ENCODE data around the gene SLC12A4. TPM values are rescaled to one million over a fixed set of nuclear protein-coding genes. Genes with fewer than 3 reads are reported as not detected.

SLC12A4 gene
- total and polyA plus RNA-seq, 2 of the 13 experiments (the other 11 are each of a cell fraction or from before 2014, with no cell fraction given) = 65.1 to 84.3 TPM

DNA sequence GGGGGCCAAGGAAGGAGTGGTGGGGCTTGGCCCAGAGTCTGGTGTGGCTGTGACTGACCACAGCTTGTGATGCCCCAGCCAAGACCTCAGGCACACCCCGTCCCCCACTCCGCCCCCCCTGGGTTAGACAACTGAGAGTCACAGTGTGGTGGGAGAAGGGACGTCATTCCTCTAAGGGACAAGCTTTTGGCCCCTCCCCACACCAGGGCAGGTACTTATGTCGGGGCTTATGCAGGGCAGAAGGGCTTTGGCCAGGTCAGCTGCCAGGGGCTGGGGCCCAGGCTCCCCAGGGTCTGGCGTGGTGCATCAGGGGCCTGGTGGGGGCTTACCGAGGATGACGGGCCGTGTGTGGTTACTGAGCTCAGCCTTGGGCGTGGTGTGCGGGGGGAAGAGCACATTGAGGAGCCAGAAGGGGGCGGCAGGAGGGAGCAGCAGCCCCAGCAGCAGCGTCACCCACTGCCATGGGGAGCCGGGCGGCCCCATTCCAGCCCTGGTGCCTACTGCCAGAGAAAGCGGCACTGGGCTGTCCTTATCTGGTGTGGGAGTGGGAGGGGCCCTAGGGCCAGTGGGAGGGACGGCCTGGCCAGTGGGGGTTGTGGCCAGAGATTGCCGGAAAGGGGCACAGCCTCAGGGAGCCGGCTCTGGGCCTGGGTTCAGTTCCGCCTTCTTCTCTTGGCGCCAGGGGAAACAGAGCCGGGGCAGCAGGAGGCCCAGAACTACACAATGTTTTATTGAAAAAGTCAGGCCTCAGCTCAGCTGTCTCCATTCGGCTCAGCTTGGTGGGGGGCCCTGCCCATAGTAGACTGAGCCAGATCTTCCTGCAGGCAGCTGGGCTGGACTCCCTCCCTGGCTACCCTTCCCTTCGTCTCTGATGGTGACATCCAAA is 24.6 kb downstream of the SLC12A4 start, which contains the start of gene LCAT (continued):
- TF ChIP-seq IKZF4 (CRISPR knock-in tag; IDR thresholded peaks at IDR 0.05; ENCODE audit: borderline replicate concordance, low read depth, not compliant biosample characterization) (peak; percentile 33), SALL1 (CRISPR knock-in tag; IDR thresholded peaks at IDR 0.05) (peak; percentile 41; the same call in 1 of the 2 replicates), LCORL (IDR thresholded peaks at IDR 0.05) (no peak), LCORL (CRISPR knock-in tag; IDR thresholded peaks at IDR 0.05) (no peak; the same call in 1 of the 2 replicates), THAP11 (CRISPR knock-in tag; IDR thresholded peaks at IDR 0.05) (peak; percentile 53; the same call in 1 of the 2 replicates), KDM3A (CRISPR knock-in tag; IDR thresholded peaks at IDR 0.05; ENCODE audit: low read depth) (peak; percentile 74), U2AF1 (optimal IDR thresholded peaks at IDR 0.05; ENCODE audit: low read depth, low read length) (peak; percentile 49), SNAPC2 (CRISPR knock-in tag; IDR thresholded peaks at IDR 0.05) (no peak), SP1 (IDR thresholded peaks at IDR 0.05) (no peak), SP1 (CRISPR knock-in tag; IDR thresholded peaks at IDR 0.05) (peak; percentile 77), ZNF205 (CRISPR knock-in tag; IDR thresholded peaks at IDR 0.05) (peak; percentile 31; the same call in 1 of the 2 replicates)
- TF ChIP-seq, protein P1, sequence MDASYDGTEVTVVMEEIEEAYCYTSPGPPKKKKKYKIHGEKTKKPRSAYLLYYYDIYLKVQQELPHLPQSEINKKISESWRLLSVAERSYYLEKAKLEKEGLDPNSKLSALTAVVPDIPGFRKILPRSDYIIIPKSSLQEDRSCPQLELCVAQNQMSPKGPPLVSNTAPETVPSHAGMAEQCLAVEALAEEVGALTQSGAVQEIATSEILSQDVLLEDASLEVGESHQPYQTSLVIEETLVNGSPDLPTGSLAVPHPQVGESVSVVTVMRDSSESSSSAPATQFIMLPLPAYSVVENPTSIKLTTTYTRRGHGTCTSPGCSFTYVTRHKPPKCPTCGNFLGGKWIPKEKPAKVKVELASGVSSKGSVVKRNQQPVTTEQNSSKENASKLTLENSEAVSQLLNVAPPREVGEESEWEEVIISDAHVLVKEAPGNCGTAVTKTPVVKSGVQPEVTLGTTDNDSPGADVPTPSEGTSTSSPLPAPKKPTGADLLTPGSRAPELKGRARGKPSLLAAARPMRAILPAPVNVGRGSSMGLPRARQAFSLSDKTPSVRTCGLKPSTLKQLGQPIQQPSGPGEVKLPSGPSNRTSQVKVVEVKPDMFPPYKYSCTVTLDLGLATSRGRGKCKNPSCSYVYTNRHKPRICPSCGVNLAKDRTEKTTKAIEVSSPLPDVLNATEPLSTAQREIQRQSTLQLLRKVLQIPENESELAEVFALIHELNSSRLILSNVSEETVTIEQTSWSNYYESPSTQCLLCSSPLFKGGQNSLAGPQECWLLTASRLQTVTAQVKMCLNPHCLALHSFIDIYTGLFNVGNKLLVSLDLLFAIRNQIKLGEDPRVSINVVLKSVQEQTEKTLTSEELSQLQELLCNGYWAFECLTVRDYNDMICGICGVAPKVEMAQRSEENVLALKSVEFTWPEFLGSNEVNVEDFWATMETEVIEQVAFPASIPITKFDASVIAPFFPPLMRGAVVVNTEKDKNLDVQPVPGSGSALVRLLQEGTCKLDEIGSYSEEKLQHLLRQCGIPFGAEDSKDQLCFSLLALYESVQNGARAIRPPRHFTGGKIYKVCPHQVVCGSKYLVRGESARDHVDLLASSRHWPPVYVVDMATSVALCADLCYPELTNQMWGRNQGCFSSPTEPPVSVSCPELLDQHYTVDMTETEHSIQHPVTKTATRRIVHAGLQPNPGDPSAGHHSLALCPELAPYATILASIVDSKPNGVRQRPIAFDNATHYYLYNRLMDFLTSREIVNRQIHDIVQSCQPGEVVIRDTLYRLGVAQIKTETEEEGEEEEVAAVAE (CRISPR knock-in tag; IDR thresholded peaks at IDR 0.05; ENCODE audit: borderline replicate concordance) = peak; percentile 46; the same call in 1 of the 2 replicates
- TF ChIP-seq, protein P2, sequence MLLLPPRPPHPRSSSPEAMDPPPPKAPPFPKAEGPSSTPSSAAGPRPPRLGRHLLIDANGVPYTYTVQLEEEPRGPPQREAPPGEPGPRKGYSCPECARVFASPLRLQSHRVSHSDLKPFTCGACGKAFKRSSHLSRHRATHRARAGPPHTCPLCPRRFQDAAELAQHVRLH (CRISPR knock-in tag; IDR thresholded peaks at IDR 0.05; ENCODE audit: borderline replicate concordance, low read depth) = peak; percentile 41; the same call in 1 of the 2 replicates
- TF ChIP-seq, protein P3, sequence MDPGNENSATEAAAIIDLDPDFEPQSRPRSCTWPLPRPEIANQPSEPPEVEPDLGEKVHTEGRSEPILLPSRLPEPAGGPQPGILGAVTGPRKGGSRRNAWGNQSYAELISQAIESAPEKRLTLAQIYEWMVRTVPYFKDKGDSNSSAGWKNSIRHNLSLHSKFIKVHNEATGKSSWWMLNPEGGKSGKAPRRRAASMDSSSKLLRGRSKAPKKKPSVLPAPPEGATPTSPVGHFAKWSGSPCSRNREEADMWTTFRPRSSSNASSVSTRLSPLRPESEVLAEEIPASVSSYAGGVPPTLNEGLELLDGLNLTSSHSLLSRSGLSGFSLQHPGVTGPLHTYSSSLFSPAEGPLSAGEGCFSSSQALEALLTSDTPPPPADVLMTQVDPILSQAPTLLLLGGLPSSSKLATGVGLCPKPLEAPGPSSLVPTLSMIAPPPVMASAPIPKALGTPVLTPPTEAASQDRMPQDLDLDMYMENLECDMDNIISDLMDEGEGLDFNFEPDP (CRISPR knock-in tag; conservative IDR thresholded peaks at IDR 0.05) = 0 out of 2 replicates have a peak, but pooled peaks have one; percentile 51
- TF ChIP-seq, protein P4, sequence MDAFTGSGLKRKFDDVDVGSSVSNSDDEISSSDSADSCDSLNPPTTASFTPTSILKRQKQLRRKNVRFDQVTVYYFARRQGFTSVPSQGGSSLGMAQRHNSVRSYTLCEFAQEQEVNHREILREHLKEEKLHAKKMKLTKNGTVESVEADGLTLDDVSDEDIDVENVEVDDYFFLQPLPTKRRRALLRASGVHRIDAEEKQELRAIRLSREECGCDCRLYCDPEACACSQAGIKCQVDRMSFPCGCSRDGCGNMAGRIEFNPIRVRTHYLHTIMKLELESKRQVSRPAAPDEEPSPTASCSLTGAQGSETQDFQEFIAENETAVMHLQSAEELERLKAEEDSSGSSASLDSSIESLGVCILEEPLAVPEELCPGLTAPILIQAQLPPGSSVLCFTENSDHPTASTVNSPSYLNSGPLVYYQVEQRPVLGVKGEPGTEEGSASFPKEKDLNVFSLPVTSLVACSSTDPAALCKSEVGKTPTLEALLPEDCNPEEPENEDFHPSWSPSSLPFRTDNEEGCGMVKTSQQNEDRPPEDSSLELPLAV (CRISPR knock-in tag; conservative IDR thresholded peaks at IDR 0.05; ENCODE audit: low read depth) = no peak
- TF ChIP-seq, protein P5, sequence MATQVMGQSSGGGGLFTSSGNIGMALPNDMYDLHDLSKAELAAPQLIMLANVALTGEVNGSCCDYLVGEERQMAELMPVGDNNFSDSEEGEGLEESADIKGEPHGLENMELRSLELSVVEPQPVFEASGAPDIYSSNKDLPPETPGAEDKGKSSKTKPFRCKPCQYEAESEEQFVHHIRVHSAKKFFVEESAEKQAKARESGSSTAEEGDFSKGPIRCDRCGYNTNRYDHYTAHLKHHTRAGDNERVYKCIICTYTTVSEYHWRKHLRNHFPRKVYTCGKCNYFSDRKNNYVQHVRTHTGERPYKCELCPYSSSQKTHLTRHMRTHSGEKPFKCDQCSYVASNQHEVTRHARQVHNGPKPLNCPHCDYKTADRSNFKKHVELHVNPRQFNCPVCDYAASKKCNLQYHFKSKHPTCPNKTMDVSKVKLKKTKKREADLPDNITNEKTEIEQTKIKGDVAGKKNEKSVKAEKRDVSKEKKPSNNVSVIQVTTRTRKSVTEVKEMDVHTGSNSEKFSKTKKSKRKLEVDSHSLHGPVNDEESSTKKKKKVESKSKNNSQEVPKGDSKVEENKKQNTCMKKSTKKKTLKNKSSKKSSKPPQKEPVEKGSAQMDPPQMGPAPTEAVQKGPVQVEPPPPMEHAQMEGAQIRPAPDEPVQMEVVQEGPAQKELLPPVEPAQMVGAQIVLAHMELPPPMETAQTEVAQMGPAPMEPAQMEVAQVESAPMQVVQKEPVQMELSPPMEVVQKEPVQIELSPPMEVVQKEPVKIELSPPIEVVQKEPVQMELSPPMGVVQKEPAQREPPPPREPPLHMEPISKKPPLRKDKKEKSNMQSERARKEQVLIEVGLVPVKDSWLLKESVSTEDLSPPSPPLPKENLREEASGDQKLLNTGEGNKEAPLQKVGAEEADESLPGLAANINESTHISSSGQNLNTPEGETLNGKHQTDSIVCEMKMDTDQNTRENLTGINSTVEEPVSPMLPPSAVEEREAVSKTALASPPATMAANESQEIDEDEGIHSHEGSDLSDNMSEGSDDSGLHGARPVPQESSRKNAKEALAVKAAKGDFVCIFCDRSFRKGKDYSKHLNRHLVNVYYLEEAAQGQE (IDR thresholded peaks at IDR 0.05; ENCODE audit: borderline replicate concordance in 1 of 2, low read depth in 1 of 2, low read length in 2 of 2) = no peak
